Epithelial cell of prostate (primary cell): ENCODE results near the gene UGT1A9.
A peak's percentile ranks its signal among the peaks of the same experiment; 100 is the strongest.
"Not testable (repeated sequence)": the region's sequence is repeated elsewhere in the genome, so short reads cannot be mapped to it uniquely, and the experiment has no call there.

Source experiments
- DNase-seq: peaks from one replicate; pipeline ENCODE4 v3.0.0-alpha.2; 2011; ENCODE audit warnings: low read depth, low spot score
- H3K27ac ChIP-seq: fragments of 450-650 bp; 2 replicates; pipeline ENCODE4 v1.5.1; 2017; ENCODE audit warnings: mild to moderate bottlenecking

UGT1A9 gene

GRCh38 chr2:233707940-233708644 is 36.4 kb downstream of the UGT1A9 start:
- no peak overlapping the region for H3K27ac ChIP-seq
- no peak for DNase-seq

- no peak overlapping the region for H3K27ac ChIP-seq
- DNase-seq: no peak
Observed at GRCh38 chr2:233708942-233709341, 37.2 kb downstream of the UGT1A9 start.

GRCh38 chr2:233711312-233712008 is 39.8 kb downstream of the UGT1A9 start:
- peak; percentile 24 for DNase-seq
- no peak overlapping the region for H3K27ac ChIP-seq

- H3K27ac ChIP-seq: no peak within 1 kb of the TSS
Observed at GRCh38 chr2:233712611-233713261, 41.0 kb downstream of the UGT1A9 start, which contains the start of gene UGT1A5. Gene UGT1A5, plus strand, starts transcription at chr2:233712907. Its CDS starts 85 bp downstream, at chr2:233712992.

GRCh38 chr2:233713262-233713615 is 41.5 kb downstream of the UGT1A9 start:
- no peak for DNase-seq
- no peak overlapping the region for H3K27ac ChIP-seq

More at GRCh38 chr2:233712611-233713261, 41.0 kb downstream of the UGT1A9 start, which contains the start of gene UGT1A5:
- no peak for DNase-seq

- DNase-seq: no peak
Observed at GRCh38 chr2:233714121-233714520, 42.4 kb downstream of the UGT1A9 start.

GRCh38 chr2:233718552-233718951 is 46.9 kb downstream of the UGT1A9 start, which contains the start of gene UGT1A4:
Gene UGT1A4, plus strand, starts transcription at chr2:233718736. Its CDS starts 85 bp downstream, at chr2:233718821.
- no peak for DNase-seq
- no peak within 1 kb of the TSS for H3K27ac ChIP-seq

More at GRCh38 chr2:233714121-233714520, 42.4 kb downstream of the UGT1A9 start:
- H3K27ac ChIP-seq: no peak overlapping the region

GRCh38 chr2:233728723-233729301 is 57.1 kb downstream of the UGT1A9 start, which contains the start of gene UGT1A3:
Gene UGT1A3, plus strand, starts transcription at chr2:233729042. Its CDS starts 85 bp downstream, at chr2:233729127.
- no peak within 1 kb of the TSS for H3K27ac ChIP-seq
- DNase-seq: no peak

GRCh38 chr2:233736868-233737653 is 65.4 kb downstream of the UGT1A9 start:
- H3K27ac ChIP-seq, DNase-seq: not testable (repeated sequence)

GRCh38 chr2:233740870-233741269 is 69.2 kb downstream of the UGT1A9 start:
- no peak overlapping the region for H3K27ac ChIP-seq
- DNase-seq: no peak

- no peak overlapping the region for H3K27ac ChIP-seq
- DNase-seq: no peak
Observed at GRCh38 chr2:233743464-233744259, 72.0 kb downstream of the UGT1A9 start.

GRCh38 chr2:233745073-233745755 is 73.5 kb downstream of the UGT1A9 start:
- H3K27ac ChIP-seq: no peak overlapping the region
- no peak for DNase-seq

- not testable (repeated sequence) for H3K27ac ChIP-seq, DNase-seq
Observed at GRCh38 chr2:233745838-233746237, 74.1 kb downstream of the UGT1A9 start.

GRCh38 chr2:233746475-233747282 is 75.0 kb downstream of the UGT1A9 start:
- DNase-seq: no peak
- no peak overlapping the region for H3K27ac ChIP-seq

GRCh38 chr2:233747283-233747544 is 75.5 kb downstream of the UGT1A9 start:
- no peak for DNase-seq
- H3K27ac ChIP-seq: no peak overlapping the region

- H3K27ac ChIP-seq, DNase-seq: not testable (repeated sequence)
Observed at GRCh38 chr2:233750689-233751088, 79.0 kb downstream of the UGT1A9 start.

- not testable (repeated sequence) for H3K27ac ChIP-seq, DNase-seq
Observed at GRCh38 chr2:233751212-233752009, 79.7 kb downstream of the UGT1A9 start.
